HepG2 (cell line): Measurements from ENCODE around the gene MRPS11. TPM values are rescaled to one million over a fixed set of nuclear protein-coding genes. Genes with fewer than 3 reads are reported as not detected.

Experiments
- ATAC-seq: fragments of 200-7000 bp; cut with Tn5 transposase; 3 replicates; pipeline ENCODE4 v1.9.1; 2020; ENCODE audit warnings: mild to moderate bottlenecking, moderate library complexity
- BruUV-seq: library from RNA; stranded (reverse); fragments of 400-500 nt; replicated peaks from 2 replicates; lab custom pipeline; 2021; lab: Mats Ljungman, UMichigan
- CTCF ChIA-PET: fragments of 300-600 bp; formaldehyde crosslinking; extraction: SDS; loops from one replicate; lab custom pipeline; 2021; ENCODE audit warnings: low total read pairs, inconsistent platforms, low intra/inter-chr PET ratio; lab: Yijun Ruan, JAX
- POLR2A ChIA-PET: fragments of 350-600 bp; sonication (Branson Sonifier 250); formaldehyde crosslinking; loops from one replicate; lab custom pipeline; 2020; ENCODE audit warnings: antibody characterized with exemption, inconsistent platforms; lab: Yijun Ruan, JAX
- DNase-seq: peaks from one replicate; pipeline ENCODE4 v3.0.0-alpha.2; 2015; ENCODE audit warnings: low spot score
- FAIRE-seq: peaks from 3 replicates; lab custom pipeline; 2011; peaks lifted over from hg19 to GRCh38; lab: Jason Lieb, UNC
- H2AFZ ChIP-seq: one replicate; pipeline ENCODE4 v1.6.1; 2011; ENCODE audit warnings: low read length, inconsistent platforms
- H3K27ac ChIP-seq: fragments of 300-600 bp; 3 replicates; pipeline ENCODE4 v1.8.0; 2011; ENCODE audit warnings: mixed run types, mild to moderate bottlenecking, mixed read lengths, low read length, inconsistent platforms; ENCODE audit not compliant: insufficient read depth; ENCODE audit errors: extremely low read length
- H3K27me3 ChIP-seq, 2 experiments: fragments of 200-600 bp in 1 of 2; 2 replicates in 1 of 2; 3 replicates in 1 of 2; pipeline versions ENCODE4 v1.6.0 to v1.8.0; 2011; ENCODE audit warnings: low read length in 2 of 2, mild to moderate bottlenecking in 2 of 2, moderate library complexity in 2 of 2, inconsistent platforms in 1 of 2; ENCODE audit not compliant: insufficient read depth in 2 of 2, control insufficient read depth in 1 of 2
- H3K36me3 ChIP-seq, 2 experiments: fragments of 200-600 bp in 1 of 2; replicated peaks in 1 of 2; 2 replicates in 1 of 2; 3 replicates in 1 of 2; pipeline versions ENCODE4 v1.5.1 to v1.8.0; 2011; ENCODE audit warnings: low read length in 2 of 2, inconsistent platforms in 1 of 2; ENCODE audit not compliant: insufficient read depth in 2 of 2, control insufficient read depth in 1 of 2
- H3K4me1 ChIP-seq: 2 replicates; pipeline ENCODE4 v1.5.1; 2012; ENCODE audit warnings: low read length, inconsistent platforms; ENCODE audit not compliant: insufficient read depth
- H3K4me2 ChIP-seq: 2 replicates; pipeline ENCODE4 v1.6.0; 2011; ENCODE audit warnings: low read depth, low read length, inconsistent platforms
- H3K4me3 ChIP-seq, 3 experiments: fragments of 200-600 bp in 1 of 3; sonication (generic), shearing (Covaris generic) in 1 of 3; replicated peaks in 1 of 3; 2 replicates each; pipeline ENCODE4 v1.5.1; 2011 to 2016; ENCODE audit warnings: low read length in 3 of 3, inconsistent platforms in 2 of 3, low read depth in 2 of 3, mild to moderate bottlenecking in 2 of 3, control low read depth in 1 of 3, mixed read lengths in 1 of 3; ENCODE audit not compliant: insufficient read depth in 1 of 3
- H3K79me2 ChIP-seq: one replicate; pipeline ENCODE4 v1.6.1; 2011; ENCODE audit warnings: low read length, inconsistent platforms; ENCODE audit not compliant: insufficient read depth
- H3K9ac ChIP-seq: 2 replicates; pipeline ENCODE4 v1.6.0; 2011; ENCODE audit warnings: mild to moderate bottlenecking, low read depth, low read length, inconsistent platforms; ENCODE audit not compliant: insufficient read depth
- H3K9me3 ChIP-seq: 2 replicates; pipeline ENCODE4 v1.5.1; 2012; ENCODE audit warnings: mild to moderate bottlenecking, low read length
- H4K20me1 ChIP-seq: 2 replicates; pipeline ENCODE4 v1.6.0; 2011; ENCODE audit warnings: inconsistent platforms, mild to moderate bottlenecking, low read length, moderate library complexity; ENCODE audit not compliant: insufficient read depth
- CHD2 ChIP-seq: IDR thresholded peaks from 2 replicates; pipeline ENCODE4 v1.6.1; 2011; ENCODE audit warnings: low read depth, low read length, improper control_type of control experiment
- DMAP1 ChIP-seq: IDR thresholded peaks from 2 replicates; pipeline ENCODE4 v1.6.1; 2016
- PLRG1 ChIP-seq: fragments of 450-650 bp; conservative IDR thresholded peaks from 2 replicates; pipeline ENCODE4 v1.6.1; 2016
- U2AF2 ChIP-seq: fragments of 200-400 bp; formaldehyde crosslinking; IDR thresholded peaks from 2 replicates; pipeline ENCODE4 v1.6.1; 2017; ENCODE audit warnings: low read depth, mild to moderate bottlenecking, low read length
- ZNF629 ChIP-seq: sonication (generic); formaldehyde crosslinking; conservative IDR thresholded peaks from 2 replicates; pipeline ENCODE4 v1.5.0; 2020; ENCODE audit warnings: missing genetic modification reagents
- WGBS: methylation state at CpG from one replicate; pipeline ENCODE4 v1.1.6; 2017; ENCODE audit warnings: low lambda C conversion rate; 5-methylcytosine and 5-hydroxymethylcytosine counted together
- in situ Hi-C: cut with HindIII; loops from 2 replicates; pipeline ENCODE4 v1.10.0; 2017; ENCODE audit warnings: low pct_unique_long_range_greater_than_20kb; ENCODE audit not compliant: extremely low pct_ligation_motif_present
- intact Hi-C: fragments of 100-400 bp; cut with micrococcal nuclease; formaldehyde crosslinking; loops from one replicate; pipeline ENCODE4 v1.10.0; 2022; ENCODE audit not compliant: unreplicated experiment
- polyA plus RNA-seq, 8 experiments: library from polyadenylated mRNA; depleted of rRNA in 3 of 8; stranded (reverse) in 7 of 8; unstranded in 1 of 8; fragments of >200 nt; fragmentation: Illumina TruSeq in 4 of 8; extraction: Trizol in 4 of 8; gene quantifications; 2 replicates each; pipeline versions ENCODE4 v1.2.1 to v1.2.3, GENCODE V29; 2011 to 2016; ENCODE audit warnings: low read depth in 4 of 8, missing spikeins in 1 of 8, mixed read lengths in 1 of 8; ENCODE audit not compliant: insufficient read depth in 1 of 8
- total RNA-seq, 5 experiments: library from RNA; depleted of rRNA; stranded (reverse); fragments of >200 nt; fragmentation: Illumina TruSeq; extraction: Trizol; gene quantifications; 2 replicates each; pipeline ENCODE4 v1.2.3, GENCODE V29; 2016; ENCODE audit warnings: low read depth in 1 of 5
- TF ChIP-seq, protein P1 (sequence below): sonication (generic); formaldehyde crosslinking; IDR thresholded peaks from 2 replicates; pipeline ENCODE4 v1.9.0; 2021; ENCODE audit warnings: mild to moderate bottlenecking, missing genetic modification reagents
- TF ChIP-seq, protein P2 (sequence below): IDR thresholded peaks from 2 replicates; pipeline ENCODE4 v1.6.1; 2012; ENCODE audit warnings: low read depth, low read length, improper control_type of control experiment
- TF ChIP-seq, protein P3 (sequence below): IDR thresholded peaks from 2 replicates; pipeline ENCODE4 v1.4.0; 2020; ENCODE audit warnings: mild to moderate bottlenecking, missing genetic modification reagents
- TF ChIP-seq, protein P4 (sequence below): sonication (generic); formaldehyde crosslinking; IDR thresholded peaks from 2 replicates; pipeline ENCODE4 v1.4.0; 2020; ENCODE audit warnings: missing genetic modification reagents
- TF ChIP-seq, protein P5 (sequence below): sonication (generic); formaldehyde crosslinking; IDR thresholded peaks from 2 replicates; pipeline ENCODE4 v1.5.0; 2020; ENCODE audit warnings: mild to moderate bottlenecking, missing genetic modification reagents

Gene MRPS11
- total and polyA plus RNA-seq, 2 of the 13 experiments (the other 11 are each of a cell fraction or from before 2014, with no cell fraction given): 50.1 to 72.7 TPM

DNA sequence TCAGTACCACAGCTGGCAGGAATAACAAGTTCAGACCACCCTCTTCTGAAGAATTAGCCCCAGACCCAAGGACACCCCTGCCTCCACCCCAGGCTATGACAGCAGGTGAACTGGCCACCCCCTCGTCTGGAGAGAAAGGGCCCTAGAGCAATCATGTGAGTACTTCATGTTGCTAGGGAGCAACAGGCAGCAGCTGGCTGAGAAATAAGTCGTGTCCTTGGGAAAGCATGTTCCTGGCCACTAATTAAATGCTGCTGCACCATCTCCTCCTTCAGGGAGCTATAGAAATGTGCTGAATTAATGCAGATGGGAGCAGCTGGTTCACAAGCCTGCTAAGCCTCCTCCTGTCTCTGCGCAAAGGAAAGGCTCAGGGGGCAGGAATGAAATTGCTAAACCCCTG is 31.5 kb downstream of the MRPS11 start:
- Histone ChIP-seq H3K9ac (no peak overlapping the region), H3K4me2 (no peak overlapping the region), H3K9me3 (no peaks in the 10 kb centered on the region), H2AFZ (no peak overlapping the region), H4K20me1 (no peaks in the 10 kb centered on the region), H3K27ac (no peak overlapping the region), H3K27me3 (no peaks in the 10 kb centered on the region), H3K36me3 (no peaks in the 10 kb centered on the region), H3K79me2 (no peaks in the 10 kb centered on the region), H3K4me1 (peaks cover 16% of the 10 kb centered on the region), H3K4me3 (no peak overlapping the region)
- no CpG with 5 or more reads among the region's 3 CpGs for WGBS
- DNase-seq: no peak
- ATAC-seq: no peak
- FAIRE-seq: no peak
- BruUV-seq: no TSS peak
- ChIA-PET CTCF (no interaction called here), POLR2A (interaction anchor here (0.9 to 1.2 kb wide), 2 partner anchors 32 to 33 kb away, joined by 3 to 4 read pairs; partner anchors contain the start of genes MRPL46 and MRPS11)
- in situ Hi-C loops: no loop called here
- intact Hi-C loops: no loop called here
- TF ChIP-seq, protein P1, sequence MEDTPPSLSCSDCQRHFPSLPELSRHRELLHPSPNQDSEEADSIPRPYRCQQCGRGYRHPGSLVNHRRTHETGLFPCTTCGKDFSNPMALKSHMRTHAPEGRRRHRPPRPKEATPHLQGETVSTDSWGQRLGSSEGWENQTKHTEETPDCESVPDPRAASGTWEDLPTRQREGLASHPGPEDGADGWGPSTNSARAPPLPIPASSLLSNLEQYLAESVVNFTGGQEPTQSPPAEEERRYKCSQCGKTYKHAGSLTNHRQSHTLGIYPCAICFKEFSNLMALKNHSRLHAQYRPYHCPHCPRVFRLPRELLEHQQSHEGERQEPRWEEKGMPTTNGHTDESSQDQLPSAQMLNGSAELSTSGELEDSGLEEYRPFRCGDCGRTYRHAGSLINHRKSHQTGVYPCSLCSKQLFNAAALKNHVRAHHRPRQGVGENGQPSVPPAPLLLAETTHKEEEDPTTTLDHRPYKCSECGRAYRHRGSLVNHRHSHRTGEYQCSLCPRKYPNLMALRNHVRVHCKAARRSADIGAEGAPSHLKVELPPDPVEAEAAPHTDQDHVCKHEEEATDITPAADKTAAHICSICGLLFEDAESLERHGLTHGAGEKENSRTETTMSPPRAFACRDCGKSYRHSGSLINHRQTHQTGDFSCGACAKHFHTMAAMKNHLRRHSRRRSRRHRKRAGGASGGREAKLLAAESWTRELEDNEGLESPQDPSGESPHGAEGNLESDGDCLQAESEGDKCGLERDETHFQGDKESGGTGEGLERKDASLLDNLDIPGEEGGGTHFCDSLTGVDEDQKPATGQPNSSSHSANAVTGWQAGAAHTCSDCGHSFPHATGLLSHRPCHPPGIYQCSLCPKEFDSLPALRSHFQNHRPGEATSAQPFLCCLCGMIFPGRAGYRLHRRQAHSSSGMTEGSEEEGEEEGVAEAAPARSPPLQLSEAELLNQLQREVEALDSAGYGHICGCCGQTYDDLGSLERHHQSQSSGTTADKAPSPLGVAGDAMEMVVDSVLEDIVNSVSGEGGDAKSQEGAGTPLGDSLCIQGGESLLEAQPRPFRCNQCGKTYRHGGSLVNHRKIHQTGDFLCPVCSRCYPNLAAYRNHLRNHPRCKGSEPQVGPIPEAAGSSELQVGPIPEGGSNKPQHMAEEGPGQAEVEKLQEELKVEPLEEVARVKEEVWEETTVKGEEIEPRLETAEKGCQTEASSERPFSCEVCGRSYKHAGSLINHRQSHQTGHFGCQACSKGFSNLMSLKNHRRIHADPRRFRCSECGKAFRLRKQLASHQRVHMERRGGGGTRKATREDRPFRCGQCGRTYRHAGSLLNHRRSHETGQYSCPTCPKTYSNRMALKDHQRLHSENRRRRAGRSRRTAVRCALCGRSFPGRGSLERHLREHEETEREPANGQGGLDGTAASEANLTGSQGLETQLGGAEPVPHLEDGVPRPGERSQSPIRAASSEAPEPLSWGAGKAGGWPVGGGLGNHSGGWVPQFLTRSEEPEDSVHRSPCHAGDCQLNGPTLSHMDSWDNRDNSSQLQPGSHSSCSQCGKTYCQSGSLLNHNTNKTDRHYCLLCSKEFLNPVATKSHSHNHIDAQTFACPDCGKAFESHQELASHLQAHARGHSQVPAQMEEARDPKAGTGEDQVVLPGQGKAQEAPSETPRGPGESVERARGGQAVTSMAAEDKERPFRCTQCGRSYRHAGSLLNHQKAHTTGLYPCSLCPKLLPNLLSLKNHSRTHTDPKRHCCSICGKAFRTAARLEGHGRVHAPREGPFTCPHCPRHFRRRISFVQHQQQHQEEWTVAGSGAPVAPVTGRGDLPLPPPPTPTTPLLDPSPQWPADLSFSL (CRISPR knock-in tag): no peak
- TF ChIP-seq, protein P2, sequence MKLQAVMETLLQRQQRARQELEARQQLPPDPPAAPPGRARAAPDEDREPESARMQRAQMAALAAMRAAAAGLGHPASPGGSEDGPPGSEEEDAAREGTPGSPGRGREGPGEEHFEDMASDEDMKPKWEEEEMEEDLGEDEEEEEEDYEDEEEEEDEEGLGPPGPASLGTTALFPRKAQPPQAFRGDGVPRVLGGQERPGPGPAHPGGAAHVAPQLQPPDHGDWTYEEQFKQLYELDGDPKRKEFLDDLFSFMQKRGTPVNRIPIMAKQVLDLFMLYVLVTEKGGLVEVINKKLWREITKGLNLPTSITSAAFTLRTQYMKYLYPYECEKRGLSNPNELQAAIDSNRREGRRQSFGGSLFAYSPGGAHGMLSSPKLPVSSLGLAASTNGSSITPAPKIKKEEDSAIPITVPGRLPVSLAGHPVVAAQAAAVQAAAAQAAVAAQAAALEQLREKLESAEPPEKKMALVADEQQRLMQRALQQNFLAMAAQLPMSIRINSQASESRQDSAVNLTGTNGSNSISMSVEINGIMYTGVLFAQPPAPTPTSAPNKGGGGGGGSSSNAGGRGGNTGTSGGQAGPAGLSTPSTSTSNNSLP: no peak
- no peak for TF ChIP-seq DMAP1 (CRISPR knock-in tag)
- TF ChIP-seq CHD2: no peak
- TF ChIP-seq PLRG1: no peak
- no peak for TF ChIP-seq U2AF2
- TF ChIP-seq, protein P3, sequence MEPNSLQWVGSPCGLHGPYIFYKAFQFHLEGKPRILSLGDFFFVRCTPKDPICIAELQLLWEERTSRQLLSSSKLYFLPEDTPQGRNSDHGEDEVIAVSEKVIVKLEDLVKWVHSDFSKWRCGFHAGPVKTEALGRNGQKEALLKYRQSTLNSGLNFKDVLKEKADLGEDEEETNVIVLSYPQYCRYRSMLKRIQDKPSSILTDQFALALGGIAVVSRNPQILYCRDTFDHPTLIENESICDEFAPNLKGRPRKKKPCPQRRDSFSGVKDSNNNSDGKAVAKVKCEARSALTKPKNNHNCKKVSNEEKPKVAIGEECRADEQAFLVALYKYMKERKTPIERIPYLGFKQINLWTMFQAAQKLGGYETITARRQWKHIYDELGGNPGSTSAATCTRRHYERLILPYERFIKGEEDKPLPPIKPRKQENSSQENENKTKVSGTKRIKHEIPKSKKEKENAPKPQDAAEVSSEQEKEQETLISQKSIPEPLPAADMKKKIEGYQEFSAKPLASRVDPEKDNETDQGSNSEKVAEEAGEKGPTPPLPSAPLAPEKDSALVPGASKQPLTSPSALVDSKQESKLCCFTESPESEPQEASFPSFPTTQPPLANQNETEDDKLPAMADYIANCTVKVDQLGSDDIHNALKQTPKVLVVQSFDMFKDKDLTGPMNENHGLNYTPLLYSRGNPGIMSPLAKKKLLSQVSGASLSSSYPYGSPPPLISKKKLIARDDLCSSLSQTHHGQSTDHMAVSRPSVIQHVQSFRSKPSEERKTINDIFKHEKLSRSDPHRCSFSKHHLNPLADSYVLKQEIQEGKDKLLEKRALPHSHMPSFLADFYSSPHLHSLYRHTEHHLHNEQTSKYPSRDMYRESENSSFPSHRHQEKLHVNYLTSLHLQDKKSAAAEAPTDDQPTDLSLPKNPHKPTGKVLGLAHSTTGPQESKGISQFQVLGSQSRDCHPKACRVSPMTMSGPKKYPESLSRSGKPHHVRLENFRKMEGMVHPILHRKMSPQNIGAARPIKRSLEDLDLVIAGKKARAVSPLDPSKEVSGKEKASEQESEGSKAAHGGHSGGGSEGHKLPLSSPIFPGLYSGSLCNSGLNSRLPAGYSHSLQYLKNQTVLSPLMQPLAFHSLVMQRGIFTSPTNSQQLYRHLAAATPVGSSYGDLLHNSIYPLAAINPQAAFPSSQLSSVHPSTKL (CRISPR knock-in tag): no peak
- TF ChIP-seq ZNF629 (CRISPR knock-in tag): no peak
- TF ChIP-seq, protein P4, sequence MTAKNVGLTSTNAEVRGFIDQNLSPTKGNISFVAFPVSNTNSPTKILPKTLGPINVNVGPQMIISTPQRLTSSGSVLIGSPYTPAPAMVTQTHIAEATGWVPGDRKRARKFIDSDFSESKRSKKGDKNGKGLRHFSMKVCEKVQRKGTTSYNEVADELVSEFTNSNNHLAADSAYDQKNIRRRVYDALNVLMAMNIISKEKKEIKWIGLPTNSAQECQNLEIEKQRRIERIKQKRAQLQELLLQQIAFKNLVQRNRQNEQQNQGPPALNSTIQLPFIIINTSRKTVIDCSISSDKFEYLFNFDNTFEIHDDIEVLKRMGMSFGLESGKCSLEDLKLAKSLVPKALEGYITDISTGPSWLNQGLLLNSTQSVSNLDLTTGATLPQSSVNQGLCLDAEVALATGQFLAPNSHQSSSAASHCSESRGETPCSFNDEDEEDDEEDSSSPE (CRISPR knock-in tag): no peak
- TF ChIP-seq, protein P5, sequence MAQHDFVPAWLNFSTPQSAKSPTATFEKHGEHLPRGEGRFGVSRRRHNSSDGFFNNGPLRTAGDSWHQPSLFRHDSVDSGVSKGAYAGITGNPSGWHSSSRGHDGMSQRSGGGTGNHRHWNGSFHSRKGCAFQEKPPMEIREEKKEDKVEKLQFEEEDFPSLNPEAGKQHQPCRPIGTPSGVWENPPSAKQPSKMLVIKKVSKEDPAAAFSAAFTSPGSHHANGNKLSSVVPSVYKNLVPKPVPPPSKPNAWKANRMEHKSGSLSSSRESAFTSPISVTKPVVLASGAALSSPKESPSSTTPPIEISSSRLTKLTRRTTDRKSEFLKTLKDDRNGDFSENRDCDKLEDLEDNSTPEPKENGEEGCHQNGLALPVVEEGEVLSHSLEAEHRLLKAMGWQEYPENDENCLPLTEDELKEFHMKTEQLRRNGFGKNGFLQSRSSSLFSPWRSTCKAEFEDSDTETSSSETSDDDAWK (CRISPR knock-in tag): no peak
